ENCODE data around the gene CC2D2B.
"Not testable (repeated sequence)": the region's sequence is repeated elsewhere in the genome, so short reads cannot be mapped to it uniquely, and the experiment has no call there.

The CC2D2B gene

DNA sequence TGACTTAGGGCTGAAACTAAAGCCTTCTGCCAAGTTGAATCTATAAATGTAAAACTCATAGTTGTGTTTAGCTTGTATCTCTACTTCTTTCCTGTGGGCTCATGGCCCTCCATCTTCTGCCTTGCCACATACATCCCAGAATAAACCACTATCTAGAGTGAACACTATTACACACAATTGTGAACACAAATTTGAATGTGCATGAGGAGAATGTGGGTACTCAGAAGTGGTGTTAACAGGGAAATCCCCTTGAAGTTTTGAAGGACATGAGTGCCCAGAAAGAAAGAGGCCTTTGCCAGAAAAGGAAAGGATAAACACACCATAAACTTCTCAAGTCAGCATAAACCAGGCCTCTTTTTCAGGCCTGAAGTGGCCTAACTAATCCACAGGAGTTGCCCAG, 115.4 kb downstream of the CC2D2B start:
- no peak for DNase-seq (ENCODE audit: low read depth)

DNA sequence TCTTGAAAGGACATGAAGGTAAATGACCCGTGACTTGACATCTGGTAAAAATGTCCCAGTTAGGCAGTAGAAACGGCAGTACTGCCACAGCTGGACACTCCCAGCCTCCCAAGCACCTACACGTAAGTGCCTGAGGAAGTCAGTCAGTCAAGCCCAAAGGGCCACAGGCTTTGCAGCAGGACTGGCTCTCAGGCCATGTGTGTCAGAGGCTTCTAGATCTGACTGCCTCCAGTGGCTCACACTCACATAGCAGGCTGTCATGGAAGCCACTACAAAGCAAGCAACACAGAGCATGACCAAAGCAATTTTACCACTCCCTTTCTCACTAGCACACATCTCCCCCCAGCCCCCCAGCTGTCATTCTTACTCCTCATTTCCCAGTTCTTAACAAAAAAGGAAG, 117.8 kb downstream of the CC2D2B start:
- no peak for DNase-seq (ENCODE audit: low read depth)

DNA sequence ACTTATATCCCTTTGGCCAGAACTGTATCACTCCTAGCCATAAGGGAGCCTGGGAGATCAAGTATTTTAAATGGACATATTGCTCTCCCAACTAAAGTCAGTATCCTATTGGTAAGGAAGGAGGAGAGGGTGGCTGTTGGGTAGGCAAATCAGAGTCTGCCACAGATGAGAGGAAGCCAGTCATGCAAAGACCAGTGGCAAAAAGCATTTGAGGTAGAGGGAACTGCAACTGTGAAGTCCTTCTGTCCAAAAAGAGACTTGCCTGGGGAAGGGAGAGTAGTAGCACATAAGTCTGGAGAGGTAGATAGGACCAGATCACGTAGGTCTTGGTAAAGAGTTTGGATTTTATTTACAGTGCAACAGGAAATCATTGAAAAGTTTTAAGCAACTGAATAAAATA, 126.8 kb downstream of the CC2D2B start:
- no peak for DNase-seq (ENCODE audit: low read depth)

DNA sequence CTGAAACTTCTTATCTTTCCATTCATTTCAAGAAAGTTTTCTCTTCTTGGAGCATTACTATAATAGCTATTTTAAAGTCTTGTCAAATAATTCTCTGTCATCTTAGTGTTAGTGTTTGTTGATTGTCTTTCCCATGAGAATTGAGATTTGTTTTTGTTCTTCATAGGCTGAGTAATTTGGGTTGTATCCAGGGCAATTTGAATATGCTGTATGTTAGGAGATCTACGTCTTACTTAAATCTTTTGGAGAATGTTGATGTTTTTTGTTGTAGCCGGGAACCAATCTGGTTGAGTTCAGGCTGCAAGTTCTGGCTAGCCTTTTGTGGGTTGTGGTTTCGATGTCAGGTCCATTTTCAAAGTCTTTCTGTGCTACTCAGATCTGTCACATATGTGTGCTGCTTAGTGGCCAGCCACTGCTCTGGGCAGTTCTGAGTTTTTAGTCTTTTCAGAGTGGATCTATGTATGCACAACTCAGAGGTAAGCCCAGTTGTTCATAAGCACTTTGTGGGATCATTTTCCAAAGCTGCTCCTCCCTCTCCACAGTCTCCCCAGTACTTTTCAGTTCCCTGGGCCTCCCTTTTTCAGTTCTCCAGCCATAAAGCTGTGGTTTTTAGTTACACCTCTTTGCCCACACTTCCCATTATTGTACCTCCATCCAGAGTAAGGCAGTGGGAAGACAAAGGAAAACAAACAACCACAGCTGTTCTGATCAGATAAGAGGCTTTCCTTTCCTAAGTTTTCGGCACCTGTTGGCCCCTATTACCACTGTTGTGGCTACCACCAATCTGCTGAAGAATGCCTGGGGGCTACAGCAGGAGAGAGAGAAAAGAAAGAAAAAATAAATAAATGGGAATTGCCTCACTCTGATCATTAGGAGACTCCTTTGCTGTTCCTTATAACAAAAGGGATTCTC, 131.0 kb downstream of the CC2D2B start:
- no peak for DNase-seq (ENCODE audit: low read depth)

DNA sequence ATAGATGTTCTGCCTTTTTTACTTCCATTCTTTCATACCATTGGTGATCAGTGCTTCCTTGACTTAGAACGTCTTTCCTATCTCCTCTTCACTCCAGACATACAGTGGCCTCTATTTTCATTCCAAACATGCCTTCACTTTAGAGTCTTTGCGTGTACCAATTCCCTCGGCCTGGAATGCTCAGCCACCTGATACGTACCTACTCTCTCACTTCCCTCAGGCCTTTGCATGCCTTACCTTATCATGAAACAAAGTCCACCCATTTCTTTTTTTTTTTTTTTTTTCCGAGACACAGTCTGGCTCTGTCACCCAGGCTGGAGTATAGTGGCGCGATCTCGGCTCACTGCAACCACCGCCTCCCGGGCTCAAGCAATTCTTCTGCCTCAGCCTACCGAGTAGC, 133.4 kb downstream of the CC2D2B start:
- no peak for DNase-seq (ENCODE audit: low read depth)

DNA sequence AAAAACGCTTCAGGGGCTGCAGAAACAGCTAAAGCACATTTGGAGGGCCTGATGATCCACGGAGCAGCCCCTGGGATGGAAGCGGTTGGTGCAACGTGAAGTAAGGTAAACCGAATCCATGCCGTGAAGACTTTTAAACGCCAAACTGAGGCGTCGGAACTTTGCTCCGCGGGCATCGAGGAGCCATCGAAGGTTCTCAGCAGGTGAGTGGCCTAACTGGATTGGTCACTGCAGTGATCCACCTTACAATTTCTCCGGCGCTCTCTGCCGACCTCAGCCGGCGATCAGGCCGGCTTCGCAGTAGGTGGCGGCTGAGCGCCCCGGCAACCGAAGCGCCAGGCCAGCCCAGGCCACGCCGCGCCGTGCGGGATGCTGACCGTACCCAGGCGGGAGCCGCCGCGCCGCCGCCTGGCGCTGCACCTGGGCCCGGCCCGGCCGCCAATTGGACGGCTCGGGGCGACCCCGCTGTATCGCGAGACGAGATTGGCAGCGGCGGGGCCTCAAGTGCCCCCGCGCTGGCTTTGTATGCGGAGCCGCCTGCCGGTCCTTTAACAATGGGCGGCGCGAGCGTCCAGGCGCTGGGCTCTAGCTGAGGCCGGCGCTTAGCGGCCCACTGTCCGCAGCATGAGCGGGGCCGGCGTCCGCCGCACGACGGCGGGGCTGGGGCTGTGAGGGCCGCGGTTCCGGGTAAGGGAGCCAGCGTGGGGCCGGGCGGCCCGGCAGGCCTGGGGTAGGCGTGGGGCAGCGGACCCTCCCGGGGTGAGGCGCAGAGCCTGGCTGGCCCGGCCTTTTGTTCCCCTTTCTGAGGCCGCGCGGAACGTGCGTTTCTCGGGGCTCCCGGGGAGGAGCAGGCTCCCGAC, 135.5 kb downstream of the CC2D2B start, which contains the start of gene CCNJ:
Gene CCNJ (plus strand): TSS at position 551 of the 860 bp plus-strand sequence. CDS start 811 bp downstream, outside the sequence.
- DNase-seq (ENCODE audit: low read depth) = peak; percentile 73

DNA sequence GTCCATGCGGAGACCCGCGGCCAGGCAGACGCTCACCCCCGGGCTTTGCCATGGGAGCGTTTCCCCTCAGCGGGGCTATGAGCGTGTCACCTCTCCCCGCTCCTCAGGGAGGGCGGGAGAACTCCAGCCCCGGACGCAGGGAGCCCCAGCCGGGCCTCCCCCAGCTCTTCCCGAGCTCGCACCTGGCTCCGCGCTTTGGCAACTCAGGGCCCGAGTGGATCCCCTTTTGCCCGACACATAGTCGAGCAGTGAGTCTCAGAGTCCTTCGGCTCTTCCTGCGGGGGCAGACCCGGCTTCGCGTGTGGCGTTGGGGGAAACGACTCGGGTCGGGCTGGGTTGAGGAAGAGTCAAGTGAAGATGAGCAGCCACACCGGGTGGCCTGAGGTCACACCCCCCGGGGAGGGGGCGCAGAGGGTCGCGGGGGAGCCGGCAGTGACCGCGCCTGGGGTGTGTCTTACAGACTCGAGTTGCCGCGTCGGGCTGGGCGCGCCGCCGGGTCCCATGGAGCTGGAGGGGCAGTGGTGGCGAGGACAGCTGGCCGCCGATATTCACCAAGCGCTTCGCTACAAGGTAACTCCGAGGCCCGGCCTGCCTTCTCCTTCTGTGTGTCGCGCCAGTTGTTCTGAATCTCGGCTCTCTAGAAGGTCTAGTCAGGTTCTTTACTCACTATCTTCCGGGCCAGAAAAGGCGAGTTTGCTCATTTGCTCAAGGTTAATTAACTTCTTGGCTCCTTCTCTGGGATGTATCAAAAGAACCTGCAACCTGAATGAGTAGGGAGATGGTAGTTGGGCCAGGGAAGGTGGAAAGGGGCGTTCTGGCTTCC, 136.3 kb downstream of the CC2D2B start:
- DNase-seq (ENCODE audit: low read depth) = peak; percentile 18

DNA sequence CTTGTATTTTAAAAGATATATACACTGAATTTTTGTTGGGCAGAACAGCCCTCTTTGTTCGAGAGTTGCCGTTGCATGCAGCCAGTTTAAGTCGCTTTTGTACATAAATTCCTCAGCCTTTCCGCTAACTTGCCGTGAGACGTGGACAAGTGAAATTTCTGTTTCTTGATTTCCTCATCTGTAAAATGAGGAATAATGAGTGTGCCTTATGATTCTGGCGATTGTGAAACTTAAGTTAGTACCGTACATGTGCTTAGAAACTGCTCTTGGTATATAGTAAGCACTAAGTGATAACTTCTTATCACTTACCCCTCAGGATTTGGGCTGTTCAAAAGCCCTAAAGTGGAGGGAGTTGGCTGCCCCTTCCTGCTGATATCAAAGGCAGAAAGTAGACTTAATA, 137.0 kb downstream of the CC2D2B start:
- DNase-seq (ENCODE audit: low read depth) = peak; percentile 8

DNA sequence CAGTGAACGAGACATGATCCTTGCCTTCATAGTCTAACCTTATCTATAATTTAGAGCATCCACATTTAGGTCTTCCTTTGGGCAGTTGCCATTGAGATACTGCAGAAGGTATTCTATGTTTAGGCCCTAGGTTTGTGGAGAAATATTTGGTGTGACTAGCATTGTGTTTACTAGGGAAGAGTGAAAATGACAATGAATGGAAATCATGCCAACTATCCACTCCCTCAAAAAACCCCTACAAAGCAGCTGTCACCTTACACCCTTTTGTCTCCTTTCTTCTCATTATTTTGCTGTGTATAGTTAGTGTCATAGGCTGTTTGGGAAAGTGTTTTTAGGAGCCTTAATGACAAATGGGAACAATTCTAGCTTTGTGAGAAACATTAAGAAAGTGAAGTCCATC, 138.8 kb downstream of the CC2D2B start:
- DNase-seq (ENCODE audit: low read depth) = no peak

DNA sequence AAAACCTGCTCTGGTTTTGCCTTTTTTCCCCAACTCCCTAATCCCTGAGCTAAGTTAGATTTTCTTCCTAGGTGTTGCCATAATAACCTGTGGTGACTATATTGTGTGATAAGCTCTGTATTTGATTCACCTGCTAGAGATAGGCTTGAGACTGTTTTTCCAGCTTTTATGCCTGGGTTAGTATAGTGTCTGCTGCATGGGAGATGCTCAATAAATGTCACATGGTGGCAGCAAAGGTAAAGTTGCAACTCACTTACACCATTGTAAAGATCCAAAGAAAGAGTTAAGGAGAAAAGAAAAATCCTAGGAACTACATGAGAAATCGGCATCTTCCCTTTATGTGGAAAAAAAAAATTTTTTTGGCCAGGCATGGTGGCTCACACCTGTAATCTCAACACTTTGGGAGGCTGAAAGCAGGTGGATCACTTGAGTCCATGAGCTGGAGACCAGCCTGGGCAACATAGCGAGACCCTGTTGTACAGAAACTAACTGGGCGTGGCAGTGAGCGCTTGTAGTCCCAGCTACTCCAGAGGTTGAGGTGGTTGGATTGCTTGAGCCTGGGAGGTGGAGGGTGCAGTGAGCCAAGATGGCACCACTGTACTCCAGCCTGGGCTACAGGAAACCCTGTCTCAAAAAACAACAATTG, 139.4 kb downstream of the CC2D2B start:
- DNase-seq (ENCODE audit: low read depth) = no peak

DNA sequence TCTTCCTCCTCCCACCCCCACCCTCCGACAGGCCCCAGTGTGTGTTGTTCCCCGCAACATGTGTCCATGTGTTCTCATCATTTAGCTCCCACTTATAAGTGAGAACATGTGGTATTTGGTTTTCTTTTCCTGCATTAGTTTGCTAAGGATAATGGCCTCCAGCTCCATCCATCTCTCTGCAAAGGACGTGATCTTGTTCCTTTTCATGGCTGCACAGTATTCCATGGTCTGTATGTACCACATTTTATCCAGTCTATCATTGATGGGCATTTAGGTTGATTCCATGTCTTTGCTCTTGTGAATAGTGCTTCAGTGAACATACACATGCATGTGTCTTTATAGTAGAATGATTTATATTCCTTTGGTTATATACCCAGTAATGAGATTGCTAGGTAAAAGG, 140.2 kb downstream of the CC2D2B start:
- not testable (repeated sequence) for DNase-seq (ENCODE audit: low read depth)

DNA sequence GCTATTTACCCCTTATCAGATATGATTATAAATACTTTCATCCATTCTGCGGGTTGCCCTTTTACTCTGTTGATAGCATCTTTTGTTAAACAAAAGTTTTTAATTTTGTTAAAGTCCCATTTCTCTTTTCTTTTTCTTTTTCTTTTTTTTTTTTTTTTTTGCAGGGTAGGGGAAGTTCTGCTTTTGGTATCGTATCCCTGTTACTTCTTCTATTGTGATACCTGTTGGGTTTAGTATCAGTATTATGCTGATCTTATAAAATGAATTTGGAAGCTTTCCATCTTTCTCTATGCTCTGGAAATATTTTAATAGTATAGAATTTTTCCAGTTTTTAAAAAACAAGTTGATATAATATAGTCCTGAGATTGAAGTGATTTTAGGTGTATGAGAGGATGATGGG, 141.6 kb downstream of the CC2D2B start:
- DNase-seq (ENCODE audit: low read depth) = no peak

DNA sequence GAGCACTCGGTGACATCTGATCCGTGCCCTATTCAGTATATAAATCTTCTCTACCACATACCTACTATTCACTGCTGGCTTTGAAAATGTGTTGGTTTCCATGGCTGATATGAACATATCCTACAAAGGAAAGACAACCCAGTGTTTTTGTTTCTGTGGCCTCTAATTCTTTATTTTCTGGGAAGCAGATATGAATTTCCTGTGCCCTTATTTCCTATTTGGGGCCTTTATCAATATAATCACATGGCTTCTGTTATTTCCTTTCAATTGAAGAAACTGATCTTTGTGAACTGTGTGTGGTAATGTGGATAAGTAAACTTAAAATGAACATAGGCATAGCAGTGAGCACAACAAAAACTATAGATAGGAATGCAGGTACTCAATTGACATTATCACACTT, 146.2 kb downstream of the CC2D2B start:
- no peak for DNase-seq (ENCODE audit: low read depth)

DNA sequence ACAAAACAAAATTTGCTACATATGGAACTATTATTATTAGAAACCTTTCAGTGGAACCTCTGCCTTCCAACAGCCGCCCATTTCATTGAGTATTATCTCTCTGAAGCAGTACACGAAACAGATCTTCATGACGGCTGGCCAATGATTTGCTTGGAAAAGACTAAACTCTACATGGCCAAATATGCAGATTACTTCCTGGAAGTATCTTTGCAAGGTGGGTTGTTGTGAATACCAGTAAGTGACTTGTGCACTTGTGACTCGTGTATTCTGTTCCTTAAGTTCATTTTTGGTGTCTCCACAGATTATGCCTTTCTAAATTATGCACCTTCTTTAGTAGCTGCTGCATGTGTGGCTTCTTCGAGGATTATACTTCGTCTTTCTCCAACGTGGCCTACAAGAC, 149.0 kb downstream of the CC2D2B start:
- no peak for DNase-seq (ENCODE audit: low read depth)

DNA sequence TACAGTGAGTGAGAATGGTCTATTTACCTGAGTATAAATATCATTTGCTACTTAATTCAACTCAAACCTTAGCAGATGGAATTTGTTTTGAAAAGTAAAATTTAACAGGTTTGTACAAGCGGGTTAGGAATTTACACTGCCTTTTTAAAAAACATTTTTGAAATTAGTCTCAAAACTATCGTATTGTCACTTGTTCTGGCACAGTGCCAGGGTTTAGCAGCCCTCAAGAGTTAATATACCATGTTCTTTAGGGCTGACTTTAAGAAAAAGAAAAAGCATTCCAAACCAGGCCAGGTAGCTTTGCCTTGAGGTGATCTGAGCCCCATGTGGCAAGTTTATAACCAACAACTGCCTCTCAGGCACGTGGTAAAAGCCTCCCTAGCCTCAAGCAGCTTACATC, 153.5 kb downstream of the CC2D2B start:
- DNase-seq (ENCODE audit: low read depth) = no peak

DNA sequence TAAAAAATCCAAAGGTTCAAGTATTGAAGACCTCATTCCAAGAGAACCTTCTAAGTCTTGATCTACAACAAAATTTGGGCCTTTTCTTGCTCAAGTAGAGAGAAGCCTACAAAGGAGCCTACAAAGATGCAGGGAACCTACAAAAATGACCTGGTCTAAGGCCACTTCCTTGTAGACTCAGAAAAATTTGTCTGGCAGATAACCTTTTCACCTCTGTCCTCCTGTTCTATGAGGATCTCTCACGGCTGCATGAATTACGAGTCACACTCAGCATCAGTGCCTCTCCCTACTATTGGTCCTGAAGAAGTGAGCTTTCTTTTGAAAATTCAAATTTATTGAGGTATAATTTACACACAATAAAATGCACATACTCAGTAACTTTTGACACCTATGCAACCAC, 164.9 kb downstream of the CC2D2B start:
- no peak for DNase-seq (ENCODE audit: low read depth)

DNA sequence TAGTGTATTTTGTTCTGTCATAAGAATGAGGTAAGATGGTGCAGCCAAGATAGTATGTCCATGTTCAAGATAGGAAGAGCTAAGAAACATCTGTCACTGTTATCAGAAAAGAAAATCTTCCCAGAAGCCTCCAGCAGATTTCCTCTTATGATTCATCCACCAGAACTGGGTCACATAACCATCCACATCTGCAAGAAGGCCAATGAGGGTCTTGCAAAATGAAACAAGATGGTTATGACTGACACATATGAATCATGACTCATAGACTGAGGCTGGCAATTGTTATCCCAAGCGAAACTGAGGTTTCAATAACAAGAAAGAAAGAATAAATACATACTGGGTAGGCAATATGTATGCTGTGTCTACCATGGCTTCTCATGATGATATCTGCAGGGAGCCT, 165.9 kb downstream of the CC2D2B start:
- peak; percentile 17 for DNase-seq (ENCODE audit: low read depth)

DNA sequence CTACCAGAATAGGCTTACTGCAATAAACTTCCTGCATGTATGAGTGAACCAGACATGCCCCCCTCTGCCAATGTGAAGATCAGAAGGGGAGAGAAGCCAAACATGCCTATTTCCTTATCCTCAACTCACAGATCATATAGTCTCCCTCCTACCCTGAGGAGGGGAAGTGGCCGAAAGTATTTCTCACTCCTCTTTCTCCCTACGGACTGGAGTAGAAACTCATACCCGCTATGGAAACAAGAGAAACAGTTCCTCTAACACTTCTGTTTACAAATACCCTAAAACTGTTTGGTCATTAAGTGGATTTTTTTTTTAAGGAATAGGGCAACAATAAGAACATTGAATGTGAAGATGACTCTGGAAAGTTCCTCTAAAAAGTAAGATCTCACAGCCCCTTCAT, 167.0 kb downstream of the CC2D2B start:
- DNase-seq (ENCODE audit: low read depth) = no peak

DNA sequence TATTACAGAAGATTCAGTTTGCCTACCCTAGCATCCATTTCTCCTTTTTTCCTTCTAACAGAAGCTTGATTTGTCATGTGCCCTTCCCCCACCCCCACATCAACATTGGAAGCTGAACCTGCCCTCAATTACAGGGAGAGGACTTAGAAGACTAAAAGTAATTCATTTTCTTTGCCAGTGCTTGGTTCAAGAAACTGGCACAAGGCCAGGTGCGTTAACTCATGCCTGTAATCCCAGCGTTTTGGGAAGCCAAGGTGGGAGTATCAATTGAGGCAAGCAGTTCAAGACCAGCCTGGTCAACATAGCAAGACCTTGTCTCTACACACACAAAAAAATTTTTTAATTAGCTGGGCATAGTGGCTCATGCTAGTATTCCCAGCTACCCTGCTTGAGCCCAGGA, 168.2 kb downstream of the CC2D2B start:
- DNase-seq (ENCODE audit: low read depth) = no peak

DNA sequence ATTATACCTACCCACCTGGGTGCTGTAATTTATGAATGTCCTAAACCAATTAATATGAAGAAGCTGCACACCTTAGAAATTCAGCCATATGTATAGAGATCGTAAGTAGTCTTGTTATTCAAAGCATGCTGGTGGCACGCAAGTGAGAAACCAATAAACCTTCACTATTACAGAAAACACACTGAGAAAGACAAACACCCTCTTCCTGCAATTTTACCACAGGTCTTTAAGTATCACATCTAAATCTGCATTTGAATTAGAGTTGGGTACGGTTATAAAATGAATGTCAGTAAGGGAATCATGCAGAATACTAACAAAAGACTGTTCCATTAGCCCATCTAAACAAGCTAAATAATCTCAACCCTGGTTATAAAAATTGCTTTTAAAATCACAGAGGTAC, 169.4 kb downstream of the CC2D2B start:
- DNase-seq (ENCODE audit: low read depth) = no peak

DNA sequence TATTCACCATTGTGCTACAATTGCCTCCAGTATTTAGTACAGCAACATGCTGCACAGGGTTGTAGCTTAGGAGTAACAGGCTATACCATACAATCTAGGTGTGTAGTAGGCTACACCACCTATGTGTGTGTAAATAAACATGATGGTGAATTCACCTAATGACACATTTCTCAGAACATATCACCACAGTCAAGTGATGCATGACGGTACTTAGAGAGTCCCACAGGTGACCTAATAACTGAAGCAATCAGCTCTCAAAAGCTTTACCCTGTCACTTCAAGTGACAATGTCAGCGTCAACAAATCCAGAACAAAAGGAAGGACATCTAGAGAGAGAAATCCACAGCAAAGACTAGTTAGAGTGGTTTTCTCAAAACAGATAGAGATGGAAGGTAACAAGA, 174.4 kb downstream of the CC2D2B start:
- DNase-seq (ENCODE audit: low read depth) = no peak
